DOHH2 (cell line): ENCODE results near the gene C15orf40.

ENCODE experiments used
- CTCF ChIP-seq: fragments of 200-600 bp; sonication (generic); IDR thresholded peaks from one replicate; pipeline ENCODE4 v1.5.1; 2014; ENCODE audit warnings: antibody characterized with exemption, mild to moderate bottlenecking, low read depth, low read length; ENCODE audit not compliant: poor library complexity, severe bottlenecking
- EZH2phosphoT487 ChIP-seq: fragments of 200-600 bp; sonication (generic); IDR thresholded peaks from 2 replicates; pipeline ENCODE4 v1.6.1; 2017; ENCODE audit warnings: borderline replicate concordance, mild to moderate bottlenecking, antibody characterized with exemption, low read length, moderate library complexity, mixed read lengths

- no peak for TF ChIP-seq CTCF
- no peak for TF ChIP-seq EZH2phosphoT487
These were observed 47.7 kb downstream of the C15orf40 start for GRCh38 chr15:82963471-82964341.
